ENCODE data around the gene PAFAH1B1. TPM values are rescaled to one million over a fixed set of nuclear protein-coding genes. Genes with fewer than 3 reads are reported as not detected.
"Not testable (repeated sequence)": the region's sequence is repeated elsewhere in the genome, so short reads cannot be mapped to it uniquely, and the experiment has no call there.

Gene PAFAH1B1
- total and polyA plus RNA-seq, 2 donors (not counting 1 experiment from before 2014, with no cell fraction given) = 41.4 to 170 TPM

DNA sequence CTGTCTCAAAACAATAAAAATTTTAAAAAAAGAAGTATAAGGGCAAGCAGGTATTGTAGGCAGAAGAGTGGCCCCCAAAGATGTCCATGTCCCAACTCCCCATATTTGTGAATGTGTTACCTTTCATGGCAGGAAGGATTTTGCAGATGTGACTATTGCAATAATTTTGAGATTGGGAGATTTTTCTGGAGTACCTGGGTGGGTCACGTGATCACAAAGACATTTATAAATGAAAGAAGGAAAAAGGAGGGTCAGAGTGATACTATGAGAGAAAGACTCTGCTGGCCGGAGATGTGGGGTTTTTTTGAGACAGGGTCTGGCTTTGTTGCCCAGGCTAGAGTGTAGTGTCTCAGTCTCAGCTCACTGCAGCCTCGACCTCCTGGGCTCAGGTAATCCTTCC is 27.4 kb upstream of the PAFAH1B1 start:
- no peaks in the 10 kb centered on the region for H4K20me1 ChIP-seq (ENCODE audit: control insufficient read depth, insufficient read depth, low read length, poor library complexity, severe bottlenecking)
- no peak overlapping the region for H3K4me2 ChIP-seq (replicated peaks; ENCODE audit: low read depth, low read length, poor library complexity, severe bottlenecking)
- no peaks in the 10 kb centered on the region for H3K4me1 ChIP-seq (ENCODE audit: control insufficient read depth in 2 of 2, insufficient read depth in 2 of 2, low read length in 2 of 2)
- ATAC-seq (ENCODE audit: low read depth) (no peak), DNase-seq (no peak)
- no peak overlapping the region for H2AFZ ChIP-seq (ENCODE audit: insufficient read depth, low read depth, low read length, poor library complexity, severe bottlenecking)
- no peak overlapping the region for H3K27ac Mint-ChIP-seq
- peaks cover 5% of the 10 kb centered on the region for H3K4me1 Mint-ChIP-seq
- no peak overlapping the region for H3K4me3 ChIP-seq (ENCODE audit: control extremely low read depth in 1 of 5, extremely low read depth in 1 of 5, insufficient read depth in 1 of 5, low read depth in 2 of 5, low read length in 4 of 5)
- CTCF ChIA-PET = no interaction called here
- no peak overlapping the region for H3K4me3 Mint-ChIP-seq
- H3K27me3 ChIP-seq (replicated peaks in 1 of 4; ENCODE audit: control extremely low read depth in 1 of 4, control insufficient read depth in 3 of 4, insufficient read depth in 4 of 4, low read length in 3 of 4) = no peaks in the 10 kb centered on the region
- H3K9me3 ChIP-seq (ENCODE audit: control extremely low read depth in 1 of 3, control insufficient read depth in 2 of 3, insufficient read depth in 1 of 3, low read length in 2 of 3) = peaks cover 0 to 5% (median 0%) of the 10 kb centered on the region in 3 donors
- peaks cover 10% of the 10 kb centered on the region for H3K27me3 Mint-ChIP-seq
- TF ChIP-seq EZH2 (IDR thresholded peaks at IDR 0.05; ENCODE audit: borderline replicate concordance, insufficient read depth, low read depth, low read length, poor library complexity, severe bottlenecking) = no peak
- TF ChIP-seq, protein P1, sequence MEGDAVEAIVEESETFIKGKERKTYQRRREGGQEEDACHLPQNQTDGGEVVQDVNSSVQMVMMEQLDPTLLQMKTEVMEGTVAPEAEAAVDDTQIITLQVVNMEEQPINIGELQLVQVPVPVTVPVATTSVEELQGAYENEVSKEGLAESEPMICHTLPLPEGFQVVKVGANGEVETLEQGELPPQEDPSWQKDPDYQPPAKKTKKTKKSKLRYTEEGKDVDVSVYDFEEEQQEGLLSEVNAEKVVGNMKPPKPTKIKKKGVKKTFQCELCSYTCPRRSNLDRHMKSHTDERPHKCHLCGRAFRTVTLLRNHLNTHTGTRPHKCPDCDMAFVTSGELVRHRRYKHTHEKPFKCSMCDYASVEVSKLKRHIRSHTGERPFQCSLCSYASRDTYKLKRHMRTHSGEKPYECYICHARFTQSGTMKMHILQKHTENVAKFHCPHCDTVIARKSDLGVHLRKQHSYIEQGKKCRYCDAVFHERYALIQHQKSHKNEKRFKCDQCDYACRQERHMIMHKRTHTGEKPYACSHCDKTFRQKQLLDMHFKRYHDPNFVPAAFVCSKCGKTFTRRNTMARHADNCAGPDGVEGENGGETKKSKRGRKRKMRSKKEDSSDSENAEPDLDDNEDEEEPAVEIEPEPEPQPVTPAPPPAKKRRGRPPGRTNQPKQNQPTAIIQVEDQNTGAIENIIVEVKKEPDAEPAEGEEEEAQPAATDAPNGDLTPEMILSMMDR (IDR thresholded peaks at IDR 0.05) = no peak
- POLR2A ChIA-PET = no interaction called here
- 92% methylated on average over 1 of the region's 3 CpGs for WGBS (ENCODE audit: insufficient coverage)
- no peaks in the 10 kb centered on the region for H3K79me2 ChIP-seq (ENCODE audit: control insufficient read depth, insufficient read depth, low read length)
- intact Hi-C loops (cut with micrococcal nuclease) = no loop called here
- H3K27ac ChIP-seq (ENCODE audit: low read length in 2 of 2) = no peak overlapping the region
- no peak overlapping the region for H3K9ac ChIP-seq (ENCODE audit: low read length)
- H3K9me3 Mint-ChIP-seq (ENCODE audit: insufficient read depth) = no peaks in the 10 kb centered on the region
- H3K36me3 ChIP-seq (replicated peaks in 1 of 2; ENCODE audit: control extremely low read depth in 1 of 2, control insufficient read depth in 1 of 2, extremely low read depth in 1 of 2, insufficient read depth in 2 of 2, low read length in 1 of 2) = no peaks in the 10 kb centered on the region

DNA sequence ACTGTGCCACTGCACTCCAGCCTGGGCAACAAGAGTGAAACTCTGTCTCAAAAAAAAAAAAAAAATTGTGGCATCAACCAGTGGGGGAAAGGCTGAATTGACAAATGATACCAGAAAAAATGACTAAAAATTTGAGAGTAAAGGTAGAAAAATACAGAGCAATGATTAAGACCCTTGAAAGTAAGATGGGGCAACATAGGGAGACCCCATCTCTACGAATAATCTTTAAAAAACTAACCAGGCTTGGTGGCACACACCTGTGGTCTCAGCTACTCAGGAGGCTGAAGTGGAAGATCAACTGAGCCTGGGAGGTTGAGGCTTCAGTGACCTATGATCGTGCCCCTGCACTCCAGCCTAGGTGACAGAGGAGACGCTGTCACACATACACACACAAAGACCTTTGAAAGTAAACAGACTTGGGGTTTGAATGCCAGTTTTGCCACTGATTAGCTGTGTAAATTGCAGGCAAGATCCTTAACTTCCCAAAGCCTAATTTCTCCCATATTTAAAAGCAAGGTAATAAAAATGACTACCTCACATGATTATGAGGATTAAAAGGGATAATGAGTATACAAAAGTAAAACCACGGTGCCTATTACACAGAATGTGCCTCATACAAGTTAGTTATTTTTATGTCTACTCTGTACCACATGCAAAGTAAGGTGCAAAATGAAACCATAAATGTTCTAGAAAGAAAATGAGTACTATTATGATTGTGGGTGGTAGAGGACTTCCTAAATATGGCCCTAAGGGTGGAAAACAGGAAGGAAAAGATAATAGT is 21.7 kb upstream of the PAFAH1B1 start:
- no peaks in the 10 kb centered on the region for H4K20me1 ChIP-seq (ENCODE audit: control insufficient read depth, insufficient read depth, low read length, poor library complexity, severe bottlenecking)
- intact Hi-C loops (cut with micrococcal nuclease) = no loop called here
- no peaks in the 10 kb centered on the region for H3K9me3 Mint-ChIP-seq (ENCODE audit: insufficient read depth)
- no peaks in the 10 kb centered on the region for H3K36me3 ChIP-seq (replicated peaks in 1 of 2; ENCODE audit: control extremely low read depth in 1 of 2, control insufficient read depth in 1 of 2, extremely low read depth in 1 of 2, insufficient read depth in 2 of 2, low read length in 1 of 2)
- peak overlapping the region; percentile 74 for H3K4me2 ChIP-seq (replicated peaks; ENCODE audit: low read depth, low read length, poor library complexity, severe bottlenecking)
- no peaks in the 10 kb centered on the region for H3K9me3 ChIP-seq (ENCODE audit: control extremely low read depth in 1 of 3, control insufficient read depth in 2 of 3, insufficient read depth in 1 of 3, low read length in 2 of 3)
- POLR2A ChIA-PET = no interaction called here
- H2AFZ ChIP-seq (ENCODE audit: insufficient read depth, low read depth, low read length, poor library complexity, severe bottlenecking) = peak overlapping the region; percentile 79
- H3K4me3 Mint-ChIP-seq = peak overlapping the region; percentile 82
- no peaks in the 10 kb centered on the region for H3K27me3 ChIP-seq (replicated peaks in 1 of 4; ENCODE audit: control extremely low read depth in 1 of 4, control insufficient read depth in 3 of 4, insufficient read depth in 4 of 4, low read length in 3 of 4)
- peak overlapping the region; percentile 58 for H3K9ac ChIP-seq (ENCODE audit: low read length)
- TF ChIP-seq EZH2 (IDR thresholded peaks at IDR 0.05; ENCODE audit: borderline replicate concordance, insufficient read depth, low read depth, low read length, poor library complexity, severe bottlenecking) = no peak
- TF ChIP-seq, protein P1 (IDR thresholded peaks at IDR 0.05) = no peak
- H3K27me3 Mint-ChIP-seq = no peaks in the 10 kb centered on the region
- H3K27ac ChIP-seq (ENCODE audit: low read length in 2 of 2) = peak overlapping the region; percentile 56 to 70
- peak; percentile 81 for ATAC-seq (ENCODE audit: low read depth)
- no peaks in the 10 kb centered on the region for H3K79me2 ChIP-seq (ENCODE audit: control insufficient read depth, insufficient read depth, low read length)
- peak overlapping the region; percentile 89 for H3K27ac Mint-ChIP-seq
- no CpG with 5 or more reads among the region's 4 CpGs for WGBS (ENCODE audit: insufficient coverage)
- DNase-seq = peak; percentile 49
- CTCF ChIA-PET = interaction anchor here (0.9 kb wide), 1 partner anchor 22 kb away, joined by 4 read pairs; the partner anchor contains the start of gene PAFAH1B1
- peaks cover 19% of the 10 kb centered on the region for H3K4me1 Mint-ChIP-seq
- peak overlapping the region in 3 of 5 experiments; percentile 25 to 46 (median 43) for H3K4me3 ChIP-seq (ENCODE audit: control extremely low read depth in 1 of 5, extremely low read depth in 1 of 5, insufficient read depth in 1 of 5, low read depth in 2 of 5, low read length in 4 of 5)
- H3K4me1 ChIP-seq (ENCODE audit: control insufficient read depth in 2 of 2, insufficient read depth in 2 of 2, low read length in 2 of 2) = peaks cover 16% of the 10 kb centered on the region in 2 donors

DNA sequence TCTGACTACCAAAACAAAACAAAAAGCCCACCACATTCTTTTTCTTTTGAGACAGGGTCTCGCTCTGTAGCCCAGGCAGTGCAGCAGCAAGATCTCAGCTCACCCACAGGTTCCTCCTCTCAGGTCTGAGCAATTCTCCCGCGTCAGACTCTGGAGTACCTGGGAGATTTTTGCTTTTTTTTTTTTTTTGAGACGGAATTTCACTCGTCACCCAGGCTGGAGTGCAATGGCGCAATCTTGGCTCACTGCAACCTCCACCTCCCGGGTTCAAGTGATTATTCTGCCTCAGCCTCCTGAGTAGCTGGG is 21.2 kb upstream of the PAFAH1B1 start:
- Histone ChIP-seq H3K4me3 (ENCODE audit: control extremely low read depth in 1 of 5, extremely low read depth in 1 of 5, insufficient read depth in 1 of 5, low read depth in 2 of 5, low read length in 4 of 5) (peak overlapping the region in 3 of 5 experiments; percentile 25 to 46 (median 43)), H2AFZ (ENCODE audit: insufficient read depth, low read depth, low read length, poor library complexity, severe bottlenecking) (peak overlapping the region; percentile 79), H3K4me2 (replicated peaks; ENCODE audit: low read depth, low read length, poor library complexity, severe bottlenecking) (peak overlapping the region; percentile 74), H3K27ac (ENCODE audit: low read length in 2 of 2) (peak overlapping the region; percentile 56 to 70), H3K9ac (ENCODE audit: low read length) (peak overlapping the region; percentile 58), H3K4me1 (ENCODE audit: control insufficient read depth in 2 of 2, insufficient read depth in 2 of 2, low read length in 2 of 2) (peaks cover 16% of the 10 kb centered on the region in 2 donors)
- ChIA-PET POLR2A (interaction anchor here (0.5 kb wide), 1 partner anchor 37 kb away, joined by 8 read pairs; no protein-coding TSS in a partner anchor), CTCF (interaction anchor here (0.9 kb wide), 1 partner anchor 21 kb away, joined by 4 read pairs; the partner anchor contains the start of gene PAFAH1B1)
- peak overlapping the region; percentile 89 for H3K27ac Mint-ChIP-seq
- H3K79me2 ChIP-seq (ENCODE audit: control insufficient read depth, insufficient read depth, low read length); H3K27me3 ChIP-seq (replicated peaks in 1 of 4; ENCODE audit: control extremely low read depth in 1 of 4, control insufficient read depth in 3 of 4, insufficient read depth in 4 of 4, low read length in 3 of 4); H3K36me3 ChIP-seq (replicated peaks in 1 of 2; ENCODE audit: control extremely low read depth in 1 of 2, control insufficient read depth in 1 of 2, extremely low read depth in 1 of 2, insufficient read depth in 2 of 2, low read length in 1 of 2); H3K9me3 ChIP-seq (ENCODE audit: control extremely low read depth in 1 of 3, control insufficient read depth in 2 of 3, insufficient read depth in 1 of 3, low read length in 2 of 3); intact Hi-C loops (cut with micrococcal nuclease); ATAC-seq (ENCODE audit: low read depth); H4K20me1 ChIP-seq (ENCODE audit: control insufficient read depth, insufficient read depth, low read length, poor library complexity, severe bottlenecking); DNase-seq; H3K27me3 Mint-ChIP-seq; H3K9me3 Mint-ChIP-seq (ENCODE audit: insufficient read depth): not testable (repeated sequence)
- H3K4me1 Mint-ChIP-seq = peaks cover 19% of the 10 kb centered on the region
- WGBS (ENCODE audit: insufficient coverage) = 83% methylated on average over 2 of the region's 7 CpGs
- peak overlapping the region; percentile 82 for H3K4me3 Mint-ChIP-seq

Data from B cell (primary cell).